IMR-90 (cell line): Measurements from ENCODE around the gene PLA2G3. TPM values are rescaled to one million over a fixed set of nuclear protein-coding genes. Genes with fewer than 3 reads are reported as not detected.
A peak's percentile ranks its signal among the peaks of the same experiment; 100 is the strongest.

Source experiments
- ATAC-seq: fragments of 200-7000 bp; cut with Tn5 transposase; 2 replicates; pipeline ENCODE4 v1.9.1; 2020; ENCODE audit warnings: low read depth, mild to moderate bottlenecking, moderate library complexity
- BruUV-seq: library from RNA; stranded (reverse); fragments of 400-500 nt; replicated peaks from 2 replicates; lab custom pipeline; 2021; lab: Mats Ljungman, UMichigan
- CTCF ChIA-PET: fragments of 300-600 bp; formaldehyde crosslinking; extraction: SDS; loops from one replicate; lab custom pipeline; 2021; ENCODE audit warnings: antibody characterized with exemption; lab: Yijun Ruan, JAX
- POLR2A ChIA-PET: fragments of 300-600 bp; sonication (Branson Sonifier 250); formaldehyde crosslinking; loops from one replicate; lab custom pipeline; 2022; ENCODE audit warnings: antibody characterized with exemption; ENCODE audit not compliant: unreplicated experiment; lab: Charles Lee
- DNase-seq: peaks from one replicate; pipeline ENCODE4 v3.0.0; 2013
- H2AFZ ChIP-seq: replicated peaks from 2 replicates; pipeline ENCODE3; 2013; ENCODE audit warnings: low read length, mild to moderate bottlenecking; ENCODE audit not compliant: poor library complexity
- H2AK5ac ChIP-seq: 2 replicates; pipeline ENCODE4 v1.6.1; 2013; ENCODE audit warnings: low read depth, low read length, inconsistent platforms
- H2AK9ac ChIP-seq: replicated peaks from 2 replicates; pipeline ENCODE3; 2013; ENCODE audit warnings: mild to moderate bottlenecking, low read depth, low read length, moderate library complexity; ENCODE audit not compliant: poor library complexity
- H2BK120ac ChIP-seq: 2 replicates; pipeline ENCODE4 v1.6.1; 2013; ENCODE audit warnings: low read depth, low read length, inconsistent platforms
- H2BK15ac ChIP-seq: 3 replicates; pipeline ENCODE4 v1.6.1; 2013; ENCODE audit warnings: low read depth, low read length, inconsistent platforms
- H2BK20ac ChIP-seq: 2 replicates; pipeline ENCODE4 v1.6.1; 2013; ENCODE audit warnings: low read depth, mild to moderate bottlenecking, inconsistent platforms, low read length, moderate library complexity
- H2BK5ac ChIP-seq: 2 replicates; pipeline ENCODE4 v1.6.1; 2013; ENCODE audit warnings: mild to moderate bottlenecking, low read depth, low read length, inconsistent platforms; ENCODE audit not compliant: poor library complexity, severe bottlenecking
- H3K14ac ChIP-seq: replicated peaks from 2 replicates; pipeline ENCODE4 v1.6.1; 2013; ENCODE audit warnings: low read depth, low read length, inconsistent platforms
- H3K18ac ChIP-seq: 2 replicates; pipeline ENCODE4 v1.6.1; 2013; ENCODE audit warnings: low read depth, low read length, control low read depth
- H3K23ac ChIP-seq: 2 replicates; pipeline ENCODE4 v1.6.1; 2013; ENCODE audit warnings: low read depth, low read length, inconsistent platforms
- H3K27ac ChIP-seq: 2 replicates; pipeline ENCODE4 v1.5.1; 2013; ENCODE audit warnings: mild to moderate bottlenecking, control low read depth, low read length; ENCODE audit not compliant: insufficient read depth
- H3K27me3 ChIP-seq: 2 replicates; pipeline ENCODE4 v1.6.1; 2013; ENCODE audit warnings: low read length; ENCODE audit not compliant: control insufficient read depth, insufficient read depth
- H3K36me3 ChIP-seq: 2 replicates; pipeline ENCODE4 v1.6.1; 2013; ENCODE audit warnings: low read length, mixed read lengths; ENCODE audit not compliant: control insufficient read depth, insufficient read depth
- H3K4ac ChIP-seq: 2 replicates; pipeline ENCODE4 v1.6.1; 2013; ENCODE audit warnings: low read depth, low read length, inconsistent platforms
- H3K4me1 ChIP-seq: 2 replicates; pipeline ENCODE4 v1.6.1; 2013; ENCODE audit warnings: low read length, mixed read lengths; ENCODE audit not compliant: control insufficient read depth, insufficient read depth
- H3K4me2 ChIP-seq: 2 replicates; pipeline ENCODE4 v1.6.1; 2013; ENCODE audit warnings: low read depth, mild to moderate bottlenecking, control low read depth, low read length, moderate library complexity
- H3K4me3 ChIP-seq: 2 replicates; pipeline ENCODE4 v1.5.1; 2013; ENCODE audit warnings: low read depth, mild to moderate bottlenecking, control low read depth, low read length, moderate library complexity; ENCODE audit not compliant: insufficient read depth
- H3K56ac ChIP-seq: 2 replicates; pipeline ENCODE4 v1.6.1; 2013; ENCODE audit warnings: low read length, inconsistent platforms; ENCODE audit not compliant: insufficient read depth; ENCODE audit errors: extremely low read depth
- H3K79me1 ChIP-seq, 2 experiments: 2 replicates each; pipeline ENCODE4 v1.6.1; 2013; ENCODE audit warnings: low read length in 2 of 2, inconsistent platforms in 1 of 2, low read depth in 1 of 2
- H3K9ac ChIP-seq: 2 replicates; pipeline ENCODE4 v1.6.1; 2013; ENCODE audit warnings: low read depth, low read length, control low read depth
- H3K9me1 ChIP-seq: 2 replicates; pipeline ENCODE4 v1.6.1; 2013; ENCODE audit warnings: low read length, inconsistent platforms; ENCODE audit not compliant: insufficient read depth
- H3K9me3 ChIP-seq: 2 replicates; pipeline ENCODE4 v1.6.1; 2013; ENCODE audit warnings: low read length; ENCODE audit not compliant: control insufficient read depth, insufficient read depth
- H4K20me1 ChIP-seq: 2 replicates; pipeline ENCODE4 v1.6.1; 2013; ENCODE audit warnings: low read length, inconsistent platforms; ENCODE audit not compliant: insufficient read depth
- H4K5ac ChIP-seq: 2 replicates; pipeline ENCODE4 v1.6.1; 2013; ENCODE audit warnings: mild to moderate bottlenecking, low read depth, low read length, control low read depth
- H4K8ac ChIP-seq, 2 experiments: 2 replicates each; pipeline ENCODE4 v1.6.1; 2013; ENCODE audit warnings: low read depth in 2 of 2, low read length in 2 of 2, control low read depth in 1 of 2, inconsistent platforms in 1 of 2
- H4K91ac ChIP-seq: 2 replicates; pipeline ENCODE4 v1.6.1; 2013; ENCODE audit warnings: low read depth, low read length, inconsistent platforms; ENCODE audit not compliant: insufficient read depth
- BHLHE40 ChIP-seq: fragments of 150-350 bp; IDR thresholded peaks from 2 replicates; pipeline ENCODE4 v1.6.1; 2016; ENCODE audit warnings: mild to moderate bottlenecking, low read depth, low read length
- CEBPB ChIP-seq: IDR thresholded peaks from 2 replicates; pipeline ENCODE4 v1.6.1; 2012; ENCODE audit warnings: low read depth, low read length, improper control_type of control experiment
- ELK1 ChIP-seq: fragments of 150-350 bp; IDR thresholded peaks from 2 replicates; pipeline ENCODE4 v1.6.1; 2016; ENCODE audit warnings: low read depth, mild to moderate bottlenecking, low read length, moderate library complexity, borderline replicate concordance
- FOS ChIP-seq: fragments of 150-350 bp; IDR thresholded peaks from 2 replicates; pipeline ENCODE4 v1.6.1; 2016; ENCODE audit warnings: low read depth, low read length
- MAFK ChIP-seq: IDR thresholded peaks from 2 replicates; pipeline ENCODE4 v1.6.1; 2012; ENCODE audit warnings: low read depth, low read length, improper control_type of control experiment
- MAZ ChIP-seq: IDR thresholded peaks from 2 replicates; pipeline ENCODE4 v1.6.1; 2012; ENCODE audit warnings: low read depth, mild to moderate bottlenecking, low read length, improper control_type of control experiment, moderate library complexity, borderline replicate concordance
- NFE2L2 ChIP-seq: fragments of 150-350 bp; IDR thresholded peaks from 2 replicates; pipeline ENCODE4 v1.6.1; 2016; ENCODE audit warnings: low read depth, mild to moderate bottlenecking, low read length
- RFX5 ChIP-seq: IDR thresholded peaks from 2 replicates; pipeline ENCODE4 v1.8.0; 2012; ENCODE audit warnings: low read depth, mild to moderate bottlenecking, low read length, moderate library complexity
- SMC3 ChIP-seq: fragments of 150-350 bp; IDR thresholded peaks from 2 replicates; pipeline ENCODE4 v1.6.1; 2016; ENCODE audit warnings: low read depth, mild to moderate bottlenecking, antibody characterized with exemption, low read length, moderate library complexity
- WGBS, 2 experiments: methylation state at CpG; one replicate each; pipeline versions ENCODE4 v1.1.5 to v1.1.7; 2013; ENCODE audit warnings: missing lambda C conversion rate in 2 of 2; ENCODE audit not compliant: insufficient read length in 1 of 2; ENCODE audit errors: extremely low coverage in 2 of 2; 5-methylcytosine and 5-hydroxymethylcytosine counted together
- dilution Hi-C: fragments of 300-500 bp; cut with HindIII; formaldehyde crosslinking; loops from one replicate; pipeline ENCODE4 v1.14.3; 2018; ENCODE audit warnings: low sequenced_read_pairs; ENCODE audit not compliant: unreplicated experiment
- in situ Hi-C: fragments of 300-500 bp; cut with MboI; formaldehyde crosslinking; loops from 3 replicates; pipeline ENCODE4 v1.14.3; 2019; ENCODE audit warnings: low sequenced_read_pairs, inconsistent platforms, mixed read lengths
- intact Hi-C: fragments of 100-400 bp; cut with micrococcal nuclease; formaldehyde crosslinking; loops from 2 replicates; pipeline ENCODE4 v1.10.0; 2022
- polyA plus RNA-seq, 3 experiments: library from polyadenylated mRNA; depleted of rRNA; stranded (reverse); fragments of >200 nt; gene quantifications; 2 replicates each; pipeline ENCODE4 v1.2.3, GENCODE V29; 2012; ENCODE audit warnings: low replicate concordance in 1 of 3
- total RNA-seq: library from RNA; depleted of rRNA; stranded (reverse); fragments of >200 nt; gene quantifications from 2 replicates; pipeline ENCODE4 v1.2.3, GENCODE V29; 2012

The PLA2G3 gene
- total and polyA plus RNA-seq, 2 of the 4 experiments (the other 2 are of a cell fraction) = under 0.01 to 0.12 TPM

GRCh38 chr22:31173386-31174145 lies 33.3 kb upstream of the PLA2G3 start:
- in situ Hi-C loops (no loop called here), intact Hi-C loops (no loop called here), dilution Hi-C loops (no loop called here)
- BruUV-seq = no TSS peak
- Histone ChIP-seq H2BK20ac (peak overlapping the region; percentile 96), H4K5ac (peak overlapping the region; percentile 96), H2BK120ac (peak overlapping the region; percentile 98), H4K91ac (peak overlapping the region; percentile 96), H3K4me1 (peaks cover 24% of the 10 kb centered on the region), H3K14ac (peak overlapping the region; percentile 92), H4K8ac (peak overlapping the region; percentile 58 to 99), H3K79me1 (peaks cover 25 to 64% of the 10 kb centered on the region in 2 experiments), H2BK15ac (peak overlapping the region; percentile 91), H3K4ac (peak overlapping the region; percentile 98), H2BK5ac (peak overlapping the region; percentile 100), H3K56ac (peak overlapping the region; percentile 46), H3K27me3 (no peaks in the 10 kb centered on the region), H3K27ac (peak overlapping the region; percentile 96), H3K23ac (peak overlapping the region; percentile 97), H2AK9ac (peak overlapping the region; percentile 25), H3K9me3 (no peaks in the 10 kb centered on the region), H3K9me1 (peaks cover 15% of the 10 kb centered on the region), H3K4me2 (peak overlapping the region; percentile 75), H3K4me3 (no peak overlapping the region), H3K36me3 (peaks cover 3% of the 10 kb centered on the region), H2AK5ac (peak overlapping the region; percentile 98), H2AFZ (peak overlapping the region; percentile 46), H3K18ac (peak overlapping the region; percentile 100), H3K9ac (peak overlapping the region; percentile 7; the same call in 1 of the 2 replicates), H4K20me1 (peaks cover 12% of the 10 kb centered on the region; the same call in 1 of the 2 replicates)
- no peak for TF ChIP-seq SMC3
- peak; percentile 27; the same call in 1 of the 2 replicates for TF ChIP-seq BHLHE40
- peak; percentile 89 for TF ChIP-seq CEBPB
- peak; percentile 94 for TF ChIP-seq FOS
- no peak for TF ChIP-seq ELK1
- TF ChIP-seq NFE2L2 = no peak
- no peak for TF ChIP-seq MAZ
- no peak for TF ChIP-seq RFX5
- TF ChIP-seq MAFK = peak; percentile 29
- ATAC-seq = peak; percentile 74
- CTCF ChIA-PET = no interaction called here
- no CpG with 5 or more reads among the region's 5 CpGs for WGBS, 2 experiments
- POLR2A ChIA-PET = interaction anchor here (1.0 kb wide), 1 partner anchor 11 kb away, joined by 6 read pairs; no protein-coding TSS in a partner anchor
- peak; percentile 95 for DNase-seq
